Subcutaneous adipose tissue (tissue), 4 donors: Measurements from ENCODE around the gene TSPAN13. TPM values are rescaled to one million over a fixed set of nuclear protein-coding genes. Genes with fewer than 3 reads are reported as not detected.

Experiments
- total RNA-seq, 4 donors: library from RNA; depleted of rRNA; stranded (reverse); fragments of >200 nt; gene quantifications; one replicate each; pipeline ENCODE4 v1.1.0, GENCODE V29; 2016
- TF ChIP-seq, protein P1 (sequence below): fragments of 450-650 bp; IDR thresholded peaks from one replicate; pipeline ENCODE4 v1.5.1; 2016; ENCODE audit warnings: low read depth, mild to moderate bottlenecking, control low read depth, antibody characterized with exemption, moderate library complexity

TSPAN13 gene
- total RNA-seq, 4 donors from 2014 or later: 9.9 to 68.9 (median 39.5) TPM

- TF ChIP-seq, protein P1, sequence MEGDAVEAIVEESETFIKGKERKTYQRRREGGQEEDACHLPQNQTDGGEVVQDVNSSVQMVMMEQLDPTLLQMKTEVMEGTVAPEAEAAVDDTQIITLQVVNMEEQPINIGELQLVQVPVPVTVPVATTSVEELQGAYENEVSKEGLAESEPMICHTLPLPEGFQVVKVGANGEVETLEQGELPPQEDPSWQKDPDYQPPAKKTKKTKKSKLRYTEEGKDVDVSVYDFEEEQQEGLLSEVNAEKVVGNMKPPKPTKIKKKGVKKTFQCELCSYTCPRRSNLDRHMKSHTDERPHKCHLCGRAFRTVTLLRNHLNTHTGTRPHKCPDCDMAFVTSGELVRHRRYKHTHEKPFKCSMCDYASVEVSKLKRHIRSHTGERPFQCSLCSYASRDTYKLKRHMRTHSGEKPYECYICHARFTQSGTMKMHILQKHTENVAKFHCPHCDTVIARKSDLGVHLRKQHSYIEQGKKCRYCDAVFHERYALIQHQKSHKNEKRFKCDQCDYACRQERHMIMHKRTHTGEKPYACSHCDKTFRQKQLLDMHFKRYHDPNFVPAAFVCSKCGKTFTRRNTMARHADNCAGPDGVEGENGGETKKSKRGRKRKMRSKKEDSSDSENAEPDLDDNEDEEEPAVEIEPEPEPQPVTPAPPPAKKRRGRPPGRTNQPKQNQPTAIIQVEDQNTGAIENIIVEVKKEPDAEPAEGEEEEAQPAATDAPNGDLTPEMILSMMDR: no peak
These were observed 68.5 kb downstream of the TSPAN13 start for GRCh38 chr7:16822029-16822428.

GRCh38 chr7:16826060-16826459 lies 72.5 kb downstream of the TSPAN13 start:
- TF ChIP-seq, protein P1: no peak

- TF ChIP-seq, protein P1: no peak
These were observed 79.8 kb downstream of the TSPAN13 start for GRCh38 chr7:16833373-16833772.

Other genes with a start within 250 kb of the TSPAN13 start
- gene LRRC72, start 226.9 kb upstream of the TSPAN13 start, total RNA-seq: not detected
- gene ANKMY2, start 108.0 kb upstream of the TSPAN13 start, total RNA-seq: 10 to 100 TPM; 19.2 to 24.9 (median 21.1) TPM
- gene BZW2, start 107.6 kb upstream of the TSPAN13 start, total RNA-seq: 10 to 100 TPM; 39.0 to 94.6 (median 46.1) TPM
- gene AGR2, start 51.2 kb downstream of the TSPAN13 start, total RNA-seq: not detected
- gene AGR3, start 128.2 kb downstream of the TSPAN13 start, total RNA-seq: not detected